Measurements from ENCODE around the gene HSD17B10.
"Not testable (repeated sequence)": the region's sequence is repeated elsewhere in the genome, so short reads cannot be mapped to it uniquely, and the experiment has no call there.

HSD17B10 gene

DNA sequence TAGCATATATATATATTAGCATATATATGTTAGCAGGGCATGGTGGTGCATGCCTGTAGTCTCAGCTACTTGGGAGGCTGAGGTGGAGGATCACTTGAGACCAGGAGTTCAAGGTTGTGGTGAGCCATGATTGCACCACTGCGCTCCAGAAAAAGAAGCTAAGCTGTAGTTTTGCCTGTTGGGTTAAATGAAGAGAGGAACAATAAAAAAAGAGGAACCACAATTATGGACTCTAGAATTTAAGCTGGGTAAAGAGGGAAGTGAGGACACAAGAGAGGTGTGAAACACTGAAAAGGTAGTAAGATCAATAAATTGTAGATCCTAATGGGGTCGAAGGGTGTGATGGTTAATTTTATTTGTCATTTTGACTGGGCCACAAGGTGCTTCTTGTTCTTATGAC is 40.5 kb upstream of the HSD17B10 start:
- TF ChIP-seq, protein P1, sequence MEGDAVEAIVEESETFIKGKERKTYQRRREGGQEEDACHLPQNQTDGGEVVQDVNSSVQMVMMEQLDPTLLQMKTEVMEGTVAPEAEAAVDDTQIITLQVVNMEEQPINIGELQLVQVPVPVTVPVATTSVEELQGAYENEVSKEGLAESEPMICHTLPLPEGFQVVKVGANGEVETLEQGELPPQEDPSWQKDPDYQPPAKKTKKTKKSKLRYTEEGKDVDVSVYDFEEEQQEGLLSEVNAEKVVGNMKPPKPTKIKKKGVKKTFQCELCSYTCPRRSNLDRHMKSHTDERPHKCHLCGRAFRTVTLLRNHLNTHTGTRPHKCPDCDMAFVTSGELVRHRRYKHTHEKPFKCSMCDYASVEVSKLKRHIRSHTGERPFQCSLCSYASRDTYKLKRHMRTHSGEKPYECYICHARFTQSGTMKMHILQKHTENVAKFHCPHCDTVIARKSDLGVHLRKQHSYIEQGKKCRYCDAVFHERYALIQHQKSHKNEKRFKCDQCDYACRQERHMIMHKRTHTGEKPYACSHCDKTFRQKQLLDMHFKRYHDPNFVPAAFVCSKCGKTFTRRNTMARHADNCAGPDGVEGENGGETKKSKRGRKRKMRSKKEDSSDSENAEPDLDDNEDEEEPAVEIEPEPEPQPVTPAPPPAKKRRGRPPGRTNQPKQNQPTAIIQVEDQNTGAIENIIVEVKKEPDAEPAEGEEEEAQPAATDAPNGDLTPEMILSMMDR (IDR thresholded peaks at IDR 0.05; ENCODE audit: control insufficient read depth, insufficient read depth, low read depth, low read length, missing control alignments), result no peak
- DNase-seq (ENCODE audit: low read depth), result no peak
- no peak overlapping the region for H3K4me3 ChIP-seq (ENCODE audit: control insufficient read depth, low read depth, low read length)

DNA sequence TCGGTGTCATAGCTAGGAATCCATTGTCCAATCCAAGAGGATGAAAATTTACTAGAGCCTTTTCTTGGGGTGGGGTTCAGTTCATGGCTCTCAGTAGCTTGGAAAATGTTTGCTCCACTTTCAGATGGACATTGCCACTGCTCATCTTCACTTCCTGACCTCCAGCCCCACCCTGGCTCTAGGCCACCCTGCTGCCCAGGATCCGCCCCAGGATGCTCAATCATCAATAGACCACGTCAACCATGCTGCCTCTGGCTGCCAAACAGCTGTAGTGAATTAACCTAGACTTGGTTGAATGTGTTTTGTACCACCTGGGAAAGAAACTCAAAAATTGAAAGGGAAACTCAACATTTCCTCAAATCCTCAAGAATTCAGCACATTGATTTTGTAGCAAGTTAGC is 37.2 kb upstream of the HSD17B10 start:
- no peak for DNase-seq (ENCODE audit: low read depth)
- TF ChIP-seq, protein P1 (IDR thresholded peaks at IDR 0.05; ENCODE audit: control insufficient read depth, insufficient read depth, low read depth, low read length, missing control alignments), result no peak
- H3K4me3 ChIP-seq (ENCODE audit: control insufficient read depth, low read depth, low read length), result no peak overlapping the region

GRCh38 chrX:53468659-53469058 is 34.5 kb upstream of the HSD17B10 start:
- not testable (repeated sequence) for DNase-seq (ENCODE audit: low read depth); H3K4me3 ChIP-seq (ENCODE audit: control insufficient read depth, low read depth, low read length)

- no peak overlapping the region for H3K4me3 ChIP-seq (ENCODE audit: control insufficient read depth, low read depth, low read length)
- TF ChIP-seq, protein P1 (IDR thresholded peaks at IDR 0.05; ENCODE audit: control insufficient read depth, insufficient read depth, low read depth, low read length, missing control alignments), result peak; percentile 43
- no peak for DNase-seq (ENCODE audit: low read depth)
Measured at GRCh38 chrX:53458082-53458481, 23.9 kb upstream of the HSD17B10 start.

GRCh38 chrX:53456254-53456653 is 22.1 kb upstream of the HSD17B10 start:
- no peak overlapping the region for H3K4me3 ChIP-seq (ENCODE audit: control insufficient read depth, low read depth, low read length)
- TF ChIP-seq, protein P1 (IDR thresholded peaks at IDR 0.05; ENCODE audit: control insufficient read depth, insufficient read depth, low read depth, low read length, missing control alignments), result no peak
- DNase-seq (ENCODE audit: low read depth), result no peak

DNA sequence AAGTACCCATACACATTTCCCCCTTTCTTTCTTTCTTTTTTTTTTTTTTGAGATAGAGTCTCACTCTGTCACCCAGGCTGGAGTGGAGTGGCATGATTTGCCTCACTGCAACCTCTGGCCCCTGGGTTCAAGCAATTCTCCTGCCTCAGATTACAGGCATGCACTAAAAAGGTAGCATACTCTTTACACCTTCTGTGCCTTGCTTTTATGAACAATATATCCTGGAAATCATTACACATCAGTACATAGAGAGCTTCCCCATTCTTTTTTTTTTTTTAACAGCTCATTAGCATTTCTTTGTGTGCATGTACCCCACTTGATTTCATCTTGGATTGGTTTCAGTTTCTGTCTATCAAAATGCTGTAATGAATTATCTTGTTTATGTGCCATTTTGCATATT is 18.6 kb upstream of the HSD17B10 start:
- DNase-seq (ENCODE audit: low read depth), result no peak
- TF ChIP-seq, protein P1 (IDR thresholded peaks at IDR 0.05; ENCODE audit: control insufficient read depth, insufficient read depth, low read depth, low read length, missing control alignments), result no peak
- no peak overlapping the region for H3K4me3 ChIP-seq (ENCODE audit: control insufficient read depth, low read depth, low read length)

- no peak overlapping the region for H3K4me3 ChIP-seq (ENCODE audit: control insufficient read depth, low read depth, low read length)
- DNase-seq (ENCODE audit: low read depth), result no peak
- TF ChIP-seq, protein P1 (IDR thresholded peaks at IDR 0.05; ENCODE audit: control insufficient read depth, insufficient read depth, low read depth, low read length, missing control alignments), result no peak
Measured at GRCh38 chrX:53449632-53450031, 15.5 kb upstream of the HSD17B10 start.
